NB4 (cell line): ENCODE measurements around the gene HCN3.

Source experiments
- DNase-seq: peaks from one replicate; pipeline ENCODE4 v3.0.0; 2010; ENCODE audit warnings: low read depth
- H3K4me3 ChIP-seq: one replicate; pipeline ENCODE4 v1.5.1; 2011; ENCODE audit warnings: mild to moderate bottlenecking, low read depth, low read length, moderate library complexity
- CTCF ChIP-seq: IDR thresholded peaks from one replicate; pipeline ENCODE4 v1.5.1; 2012; ENCODE audit warnings: low read depth, low read length
- MAX ChIP-seq: IDR thresholded peaks from 2 replicates; pipeline ENCODE4 v1.6.1; 2011; ENCODE audit warnings: low read depth, low read length
- MYC ChIP-seq: IDR thresholded peaks from 2 replicates; pipeline ENCODE4 v1.6.1; 2011; ENCODE audit warnings: low read depth, low read length
- POLR2A ChIP-seq: IDR thresholded peaks from 2 replicates; pipeline ENCODE4 v1.6.1; 2011; ENCODE audit warnings: mild to moderate bottlenecking; ENCODE audit not compliant: insufficient read length; ENCODE audit errors: extremely low read depth

Gene HCN3

GRCh38 chr1:155250246-155250632 is 27.0 kb upstream of the HCN3 start:
- H3K4me3 ChIP-seq: peak overlapping the region; percentile 28
- TF ChIP-seq CTCF (no peak), MAX (no peak), MYC (no peak), POLR2A (no peak)
- DNase-seq: no peak

GRCh38 chr1:155250633-155251449 is 26.4 kb upstream of the HCN3 start:
- peak overlapping the region; percentile 28 for H3K4me3 ChIP-seq

GRCh38 chr1:155251566-155251965 is 25.7 kb upstream of the HCN3 start:
- no peak overlapping the region for H3K4me3 ChIP-seq
- DNase-seq: no peak
- TF ChIP-seq MAX (no peak), CTCF (no peak), MYC (no peak), POLR2A (no peak)

More at GRCh38 chr1:155250633-155251449, 26.4 kb upstream of the HCN3 start:
- peak; percentile 95 for DNase-seq
- TF ChIP-seq POLR2A: no peak
- TF ChIP-seq MYC: peak; percentile 79
- TF ChIP-seq CTCF: peak; percentile 99
- TF ChIP-seq MAX: peak; percentile 57

GRCh38 chr1:155253208-155253607 is 24.1 kb upstream of the HCN3 start:
- no peak for DNase-seq
- TF ChIP-seq CTCF: no peak
- TF ChIP-seq MYC: no peak
- TF ChIP-seq MAX: no peak
- no peak for TF ChIP-seq POLR2A
- no peak overlapping the region for H3K4me3 ChIP-seq

- H3K4me3 ChIP-seq: no peak overlapping the region
- DNase-seq: no peak
- TF ChIP-seq POLR2A: no peak
- no peak for TF ChIP-seq MAX
- no peak for TF ChIP-seq MYC
- no peak for TF ChIP-seq CTCF
Observed at GRCh38 chr1:155253797-155254196, 23.5 kb upstream of the HCN3 start.
